ENCODE measurements around the gene LOXHD1.

DNA sequence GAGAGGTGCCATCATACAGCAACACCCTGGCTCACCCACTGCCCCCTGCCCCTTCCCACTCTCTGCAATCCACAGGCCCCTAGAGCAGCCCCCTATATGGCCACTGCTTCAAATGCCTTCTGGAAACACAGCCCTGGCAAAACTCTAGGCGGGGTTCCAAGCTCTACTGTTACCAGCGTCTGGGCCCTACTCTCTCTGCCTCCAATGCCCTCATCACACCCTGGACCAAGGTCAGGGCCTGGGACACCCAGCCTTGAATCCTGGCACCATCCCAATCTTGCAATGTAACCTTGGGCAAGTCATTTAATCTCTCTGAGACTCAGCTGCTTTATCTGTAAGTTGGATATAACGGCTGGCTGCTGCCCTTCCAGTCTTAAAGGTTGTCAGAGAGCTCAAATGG lies 39.2 kb upstream of the LOXHD1 start:
- TF ChIP-seq EP300 (IDR thresholded peaks at IDR 0.05) (no peak), CTCF (IDR thresholded peaks at IDR 0.05) (no peak), POLR2A (IDR thresholded peaks at IDR 0.05; ENCODE audit: low read depth) (no peak), POLR2AphosphoS5 (IDR thresholded peaks at IDR 0.05) (no peak)
